ENCODE results near the gene PRLR.

- TF ChIP-seq CTCF (IDR thresholded peaks at IDR 0.05) (peak in 2 of 3 experiments; percentile 49 to 61), POLR2A (IDR thresholded peaks at IDR 0.05) (no peak)
These were observed 227.0 kb downstream of the PRLR start for GRCh38 chr5:35003018-35003957.
